Parathyroid adenoma (tissue), 2 donors: Measurements from ENCODE around the gene FCMR.

Source experiments
- H2AFZ ChIP-seq: fragments of 300-600 bp; sonication (generic); one replicate; pipeline ENCODE4 v1.7.0; 2017; ENCODE audit warnings: antibody characterized with exemption, mild to moderate bottlenecking
- H3K27ac ChIP-seq: fragments of 300-600 bp; sonication (generic); one replicate; pipeline ENCODE4 v1.7.0; 2017
- H3K27me3 ChIP-seq: fragments of 300-600 bp; sonication (generic); one replicate; pipeline ENCODE4 v1.7.0; 2017; ENCODE audit warnings: low read length; ENCODE audit not compliant: control insufficient read depth, insufficient read depth
- H3K36me3 ChIP-seq: fragments of 300-600 bp; sonication (generic); one replicate; pipeline ENCODE4 v1.7.0; 2017; ENCODE audit warnings: low read length; ENCODE audit not compliant: control insufficient read depth, insufficient read depth
- H3K4me1 ChIP-seq: fragments of 300-600 bp; sonication (generic); one replicate; pipeline ENCODE4 v1.7.0; 2017; ENCODE audit warnings: control low read depth
- H3K4me2 ChIP-seq: fragments of 300-600 bp; sonication (generic); one replicate; pipeline ENCODE4 v1.7.0; 2017; ENCODE audit warnings: low read length
- H3K4me3 ChIP-seq: fragments of 300-600 bp; sonication (generic); one replicate; pipeline ENCODE4 v1.7.0; 2017; ENCODE audit warnings: low read depth, low read length
- H3K79me2 ChIP-seq: fragments of 300-600 bp; sonication (generic); one replicate; pipeline ENCODE4 v1.7.0; 2017; ENCODE audit warnings: control low read depth
- H3K9ac ChIP-seq: fragments of 300-600 bp; sonication (generic); one replicate; pipeline ENCODE4 v1.7.0; 2017; ENCODE audit warnings: mild to moderate bottlenecking
- H3K9me3 ChIP-seq: fragments of 300-600 bp; sonication (generic); one replicate; pipeline ENCODE4 v1.7.0; 2017; ENCODE audit warnings: low read length; ENCODE audit not compliant: control insufficient read depth
- TF ChIP-seq, protein P1 (sequence below): fragments of 300-600 bp; sonication (generic); IDR thresholded peaks from one replicate; pipeline ENCODE4 v1.7.0; 2017; ENCODE audit warnings: antibody characterized with exemption, mild to moderate bottlenecking
- donor health status: primary hyperparathyroidism.

FCMR gene

GRCh38 chr1:206955476-206956451 lies 34.0 kb upstream of the FCMR start:
- Histone ChIP-seq H3K27ac (no peak overlapping the region), H3K79me2 (no peaks in the 10 kb centered on the region), H3K27me3 (no peaks in the 10 kb centered on the region), H3K4me3 (no peak overlapping the region), H3K4me1 (no peaks in the 10 kb centered on the region), H2AFZ (no peak overlapping the region), H3K36me3 (no peaks in the 10 kb centered on the region), H3K4me2 (no peak overlapping the region), H3K9me3 (no peaks in the 10 kb centered on the region), H3K9ac (no peak overlapping the region)
- TF ChIP-seq, protein P1, sequence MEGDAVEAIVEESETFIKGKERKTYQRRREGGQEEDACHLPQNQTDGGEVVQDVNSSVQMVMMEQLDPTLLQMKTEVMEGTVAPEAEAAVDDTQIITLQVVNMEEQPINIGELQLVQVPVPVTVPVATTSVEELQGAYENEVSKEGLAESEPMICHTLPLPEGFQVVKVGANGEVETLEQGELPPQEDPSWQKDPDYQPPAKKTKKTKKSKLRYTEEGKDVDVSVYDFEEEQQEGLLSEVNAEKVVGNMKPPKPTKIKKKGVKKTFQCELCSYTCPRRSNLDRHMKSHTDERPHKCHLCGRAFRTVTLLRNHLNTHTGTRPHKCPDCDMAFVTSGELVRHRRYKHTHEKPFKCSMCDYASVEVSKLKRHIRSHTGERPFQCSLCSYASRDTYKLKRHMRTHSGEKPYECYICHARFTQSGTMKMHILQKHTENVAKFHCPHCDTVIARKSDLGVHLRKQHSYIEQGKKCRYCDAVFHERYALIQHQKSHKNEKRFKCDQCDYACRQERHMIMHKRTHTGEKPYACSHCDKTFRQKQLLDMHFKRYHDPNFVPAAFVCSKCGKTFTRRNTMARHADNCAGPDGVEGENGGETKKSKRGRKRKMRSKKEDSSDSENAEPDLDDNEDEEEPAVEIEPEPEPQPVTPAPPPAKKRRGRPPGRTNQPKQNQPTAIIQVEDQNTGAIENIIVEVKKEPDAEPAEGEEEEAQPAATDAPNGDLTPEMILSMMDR, result no peak

DNA sequence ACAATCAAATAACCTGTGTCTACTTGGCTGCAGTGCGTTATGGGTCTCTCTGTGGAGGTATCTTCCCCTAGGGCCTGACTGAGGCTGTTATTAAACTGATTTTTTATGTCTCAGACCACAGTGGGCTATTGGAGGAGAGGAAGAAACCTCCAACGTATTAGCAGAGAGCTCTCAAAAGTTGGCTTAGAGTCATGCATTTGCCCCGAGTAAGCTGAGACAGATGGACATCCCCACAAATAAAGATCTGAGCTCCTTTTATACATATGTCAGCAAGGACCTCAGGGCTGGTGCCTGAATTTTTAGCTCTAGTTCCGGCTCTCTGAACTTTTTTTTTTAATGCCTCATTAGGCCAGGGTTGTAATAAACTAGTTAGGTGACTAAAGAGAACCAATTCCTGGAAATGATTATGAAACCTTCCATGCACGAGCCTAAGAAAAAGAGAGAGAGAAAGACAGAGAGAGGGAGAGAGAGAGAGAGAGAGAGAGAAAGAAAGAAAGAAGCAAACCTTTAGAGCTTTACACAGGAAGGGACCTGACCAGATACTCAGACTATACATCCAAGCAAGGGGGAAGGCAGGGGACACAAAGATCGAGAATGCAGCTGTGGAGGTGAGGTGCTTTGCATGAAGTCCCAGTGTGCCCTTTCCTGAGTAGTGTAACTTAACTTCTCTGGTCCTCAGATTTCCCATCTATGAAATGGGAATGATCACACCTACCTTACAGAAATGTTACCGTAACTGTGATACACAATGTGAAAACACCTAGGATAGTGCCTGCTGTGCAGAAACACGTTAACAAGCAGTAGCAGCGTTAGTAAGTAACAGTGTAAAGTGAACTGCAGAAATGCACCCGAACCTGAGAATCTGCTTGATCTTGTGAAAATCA lies 33.0 kb upstream of the FCMR start:
- no peaks in the 10 kb centered on the region for H3K79me2 ChIP-seq
- TF ChIP-seq, protein P1, result no peak
- H2AFZ ChIP-seq, result no peak overlapping the region
- H3K27ac ChIP-seq, result no peak overlapping the region
- no peaks in the 10 kb centered on the region for H3K4me1 ChIP-seq
- H3K36me3 ChIP-seq, result no peaks in the 10 kb centered on the region
- H3K9ac ChIP-seq, result no peak overlapping the region
- no peaks in the 10 kb centered on the region for H3K27me3 ChIP-seq
- H3K9me3 ChIP-seq, result no peaks in the 10 kb centered on the region
- no peak overlapping the region for H3K4me2 ChIP-seq
- H3K4me3 ChIP-seq, result no peak overlapping the region

DNA sequence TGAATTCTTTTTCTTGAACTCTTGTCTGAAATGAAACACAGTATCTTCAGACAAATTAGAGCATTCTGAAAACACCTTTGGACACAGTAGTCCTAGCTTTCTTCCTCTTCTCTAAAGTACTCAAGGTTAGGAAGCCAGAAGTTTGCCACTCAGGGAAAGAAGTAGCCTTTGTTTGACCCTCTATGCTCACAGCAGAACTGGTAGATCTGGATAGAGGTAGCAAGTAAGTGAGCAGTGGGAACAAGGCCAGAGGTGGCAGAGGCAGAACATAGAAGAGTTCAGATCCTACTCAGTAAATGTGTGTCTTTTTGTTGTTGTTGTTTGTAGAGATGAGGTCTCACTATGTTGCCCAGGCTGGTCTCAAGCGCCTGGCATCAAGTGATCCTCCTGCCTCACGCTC lies 31.9 kb upstream of the FCMR start:
- TF ChIP-seq, protein P1, result no peak
- no peaks in the 10 kb centered on the region for H3K9me3 ChIP-seq
- no peaks in the 10 kb centered on the region for H3K79me2 ChIP-seq
- H3K4me2 ChIP-seq, result no peak overlapping the region
- no peaks in the 10 kb centered on the region for H3K4me1 ChIP-seq
- no peaks in the 10 kb centered on the region for H3K36me3 ChIP-seq
- H3K27ac ChIP-seq, result no peak overlapping the region
- no peaks in the 10 kb centered on the region for H3K27me3 ChIP-seq
- no peak overlapping the region for H2AFZ ChIP-seq
- no peak overlapping the region for H3K4me3 ChIP-seq
- no peak overlapping the region for H3K9ac ChIP-seq

DNA sequence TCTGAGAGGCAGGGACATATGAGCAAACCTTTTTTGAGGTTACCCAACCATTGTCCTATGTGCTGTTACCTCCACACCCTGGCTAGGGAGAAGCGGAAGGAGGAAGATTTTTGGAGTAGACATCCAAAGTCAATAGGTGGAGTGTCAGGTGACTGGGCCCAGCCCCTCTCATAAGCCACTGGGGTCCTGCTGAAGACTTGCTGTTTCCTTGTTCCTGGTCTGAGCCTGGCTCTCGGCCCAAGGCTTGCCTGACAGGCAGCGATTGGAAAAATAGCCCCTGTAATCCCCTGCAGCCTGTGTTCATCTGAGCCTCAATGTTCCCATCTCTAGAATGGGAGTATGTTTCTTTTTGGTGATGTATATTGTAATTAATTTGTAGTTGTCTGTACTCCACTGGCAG lies 31.4 kb upstream of the FCMR start:
- Histone ChIP-seq H3K4me2 (no peak overlapping the region), H3K9ac (no peak overlapping the region), H3K9me3 (no peaks in the 10 kb centered on the region), H3K36me3 (no peaks in the 10 kb centered on the region), H2AFZ (no peak overlapping the region), H3K27ac (no peak overlapping the region), H3K4me1 (no peaks in the 10 kb centered on the region), H3K79me2 (no peaks in the 10 kb centered on the region), H3K4me3 (no peak overlapping the region), H3K27me3 (no peaks in the 10 kb centered on the region)
- TF ChIP-seq, protein P1, result no peak
